ENCODE results near the gene MAGI1.
A peak's percentile ranks its signal among the peaks of the same experiment; 100 is the strongest.

- no peak for TF ChIP-seq TARDBP (IDR thresholded peaks at IDR 0.05)
- TF ChIP-seq SUZ12 (IDR thresholded peaks at IDR 0.05): no peak
- no peak for TF ChIP-seq BHLHE40 (IDR thresholded peaks at IDR 0.05; ENCODE audit: borderline replicate concordance)
- TF ChIP-seq LEF1 (IDR thresholded peaks at IDR 0.05; ENCODE audit: borderline replicate concordance): no peak
- TF ChIP-seq NFRKB (IDR thresholded peaks at IDR 0.05): no peak
- no peak for TF ChIP-seq FOXK2 (IDR thresholded peaks at IDR 0.05)
- TF ChIP-seq FOXA1 (IDR thresholded peaks at IDR 0.05): no peak
- no peak for TF ChIP-seq FOXM1 (IDR thresholded peaks at IDR 0.05; ENCODE audit: borderline replicate concordance)
- TF ChIP-seq SP1 (IDR thresholded peaks at IDR 0.05): no peak
- no peak for TF ChIP-seq ZNF384 (IDR thresholded peaks at IDR 0.05)
- no peak for TF ChIP-seq ARNT (IDR thresholded peaks at IDR 0.05)
- no peak for TF ChIP-seq ELF4 (IDR thresholded peaks at IDR 0.05)
- no peak for TF ChIP-seq CTBP1 (IDR thresholded peaks at IDR 0.05; ENCODE audit: borderline replicate concordance)
- TF ChIP-seq PKNOX1 (IDR thresholded peaks at IDR 0.05): peak; percentile 60; the same call in 1 of the 2 replicates
Measured at GRCh38 chr3:65787340-65787739, 251.4 kb downstream of the MAGI1 start.

Data from HEK293T (cell line).